Suppressor macrophage treated with lipopolysaccharide for 1 hour (primary cell): ENCODE measurements around the gene AK2.

Source experiments
- DNase-seq, 3 donors: peaks; one replicate each; pipeline ENCODE4 v3.0.0-alpha.2; 2020 to 2022

Gene AK2

GRCh38 chr1:32969566-32969965 lies 67.1 kb downstream of the AK2 start:
- no peak for DNase-seq

- peak in 2 of 3 donors; percentile 58 to 72 for DNase-seq
These were observed 68.7 kb downstream of the AK2 start for GRCh38 chr1:32967888-32968568.

- peak in 2 of 3 donors; percentile 52 to 68 for DNase-seq
These were observed 69.8 kb downstream of the AK2 start for GRCh38 chr1:32966900-32967299.

- peak in 2 of 3 donors; percentile 48 to 57 for DNase-seq
These were observed 71.4 kb downstream of the AK2 start for GRCh38 chr1:32965251-32965747.

GRCh38 chr1:32964461-32965250 lies 72.0 kb downstream of the AK2 start, which contains the start of gene RNF19B:
Gene RNF19B, minus strand, starts transcription at chr1:32964809. Its CDS starts 124 bp downstream, at chr1:32964685.
- DNase-seq, result peak; percentile 98 to 99 (median 98)

GRCh38 chr1:32963746-32964460 lies 72.8 kb downstream of the AK2 start:
- DNase-seq, result peak; percentile 83 to 93 (median 89)

- peak in 2 of 3 donors; percentile 64 to 77 for DNase-seq
These were observed 74.3 kb downstream of the AK2 start for GRCh38 chr1:32962248-32962896.

GRCh38 chr1:32960819-32961355 lies 75.8 kb downstream of the AK2 start:
- peak in 2 of 3 donors; percentile 29 to 35 for DNase-seq

- DNase-seq, result peak in 2 of 3 donors; percentile 16 to 29
These were observed 76.3 kb downstream of the AK2 start for GRCh38 chr1:32960342-32960741.

GRCh38 chr1:32958827-32959226 lies 77.9 kb downstream of the AK2 start:
- DNase-seq, result peak in 2 of 3 donors; percentile 21 to 23
